ENCODE measurements around the gene SORBS1. TPM values are rescaled to one million over a fixed set of nuclear protein-coding genes. Genes with fewer than 3 reads are reported as not detected.
A peak's percentile ranks its signal among the peaks of the same experiment; 100 is the strongest.

Gene SORBS1
- total and polyA plus RNA-seq, 2 donors (not counting 3 experiments of a cell fraction or from before 2014, with no cell fraction given), result 2.0 to 7.9 TPM

DNA sequence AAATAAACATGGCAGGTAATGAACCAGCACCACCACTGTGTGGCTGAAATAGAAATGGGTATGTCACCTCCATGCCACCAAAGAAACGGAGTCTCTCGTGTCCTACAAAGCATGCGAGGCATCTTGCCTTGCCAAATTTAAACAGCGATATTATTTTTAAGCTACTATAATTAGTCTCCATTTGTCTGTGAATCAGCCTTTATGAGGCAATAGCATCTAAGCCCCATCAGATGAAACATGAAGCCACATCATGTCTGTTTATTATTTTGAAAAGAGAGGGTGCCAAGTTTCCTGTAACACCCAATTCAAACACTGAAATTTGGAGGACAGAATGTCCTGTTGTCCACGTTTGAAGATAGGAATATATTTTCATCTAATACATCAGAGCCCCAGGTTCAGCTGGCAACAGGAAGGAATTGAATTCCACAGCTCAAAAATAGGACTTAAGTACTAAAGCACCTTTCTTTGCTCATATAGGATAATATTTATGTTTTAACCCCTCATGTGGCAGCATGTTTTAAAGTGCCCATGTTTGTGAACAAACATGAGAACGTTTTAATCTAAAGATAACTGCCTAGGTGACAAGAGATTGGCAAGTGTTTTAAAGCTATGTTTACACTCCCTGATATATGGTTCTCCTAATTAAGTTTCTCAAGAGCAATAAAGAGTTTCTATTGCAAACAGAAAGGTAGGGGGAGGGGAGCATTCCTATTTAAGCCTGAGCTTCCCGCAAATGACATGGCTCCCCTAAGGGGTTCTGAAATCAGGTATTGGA, 86.8 kb downstream of the SORBS1 start:
- no peak overlapping the region for H2AFZ ChIP-seq (ENCODE audit: low read depth, low read length)
- CTCF ChIA-PET, result interaction anchor here (0.7 to 1.4 kb wide), 4 partner anchors 19 to 29 kb away, joined by 3 to 7 read pairs (median 3); no protein-coding TSS in a partner anchor
- FAIRE-seq (no peak), DNase-seq (ENCODE audit: low read depth, low spot score) (peak; percentile 33)
- BruUV-seq (replicated peaks), result no TSS peak
- H4K20me1 ChIP-seq (replicated peaks; ENCODE audit: control insufficient read depth, extremely low read depth, insufficient read depth, low read length), result no peaks in the 10 kb centered on the region
- no peaks in the 10 kb centered on the region for H3K36me3 ChIP-seq (ENCODE audit: control insufficient read depth in 2 of 2, extremely low read depth in 1 of 2, insufficient read depth in 2 of 2, low read length in 2 of 2)
- no peaks in the 10 kb centered on the region for H3K9me3 ChIP-seq (replicated peaks; ENCODE audit: control insufficient read depth, insufficient read depth, low read length)
- POLR2A ChIA-PET, result no interaction called here
- intact Hi-C loops (cut with micrococcal nuclease), result no loop called here
- H3K79me2 ChIP-seq (ENCODE audit: control insufficient read depth, insufficient read depth, low read length), result no peaks in the 10 kb centered on the region
- H3K27ac ChIP-seq (ENCODE audit: insufficient read depth, low read depth, low read length), result no peak overlapping the region
- H3K4me2 ChIP-seq (ENCODE audit: insufficient read depth, low read length), result peak overlapping the region; percentile 58
- H3K4me1 ChIP-seq (ENCODE audit: control insufficient read depth, extremely low read depth, insufficient read depth, low read length), result peaks cover 21% of the 10 kb centered on the region
- no peaks in the 10 kb centered on the region for H3K27me3 ChIP-seq (ENCODE audit: control insufficient read depth in 2 of 2, insufficient read depth in 2 of 2, low read length in 2 of 2)
- TF ChIP-seq JUN (IDR thresholded peaks at IDR 0.05; ENCODE audit: borderline replicate concordance, insufficient read depth, insufficient read length, low read depth) (no peak), EZH2 (IDR thresholded peaks at IDR 0.05; ENCODE audit: borderline replicate concordance, low read depth, low read length, severe bottlenecking) (no peak)
- TF ChIP-seq, protein P1, sequence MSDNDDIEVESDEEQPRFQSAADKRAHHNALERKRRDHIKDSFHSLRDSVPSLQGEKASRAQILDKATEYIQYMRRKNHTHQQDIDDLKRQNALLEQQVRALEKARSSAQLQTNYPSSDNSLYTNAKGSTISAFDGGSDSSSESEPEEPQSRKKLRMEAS (IDR thresholded peaks at IDR 0.05; ENCODE audit: insufficient read depth, insufficient read length), result no peak
- no peak overlapping the region for H3K9ac ChIP-seq (replicated peaks; ENCODE audit: extremely low read depth, insufficient read depth, low read length)
- no peak overlapping the region for H3K4me3 ChIP-seq (replicated peaks in 1 of 3; ENCODE audit: insufficient read depth in 1 of 3, low read depth in 1 of 3, low read length in 3 of 3)
- no peaks in the 10 kb centered on the region for H3K9me1 ChIP-seq (replicated peaks; ENCODE audit: control insufficient read depth, extremely low read depth, insufficient read depth, low read length)
- dilution Hi-C loops (cut with MboI; ENCODE audit: extremely low pct_ligation_motif_present, low sequenced_read_pairs), result no loop called here

DNA sequence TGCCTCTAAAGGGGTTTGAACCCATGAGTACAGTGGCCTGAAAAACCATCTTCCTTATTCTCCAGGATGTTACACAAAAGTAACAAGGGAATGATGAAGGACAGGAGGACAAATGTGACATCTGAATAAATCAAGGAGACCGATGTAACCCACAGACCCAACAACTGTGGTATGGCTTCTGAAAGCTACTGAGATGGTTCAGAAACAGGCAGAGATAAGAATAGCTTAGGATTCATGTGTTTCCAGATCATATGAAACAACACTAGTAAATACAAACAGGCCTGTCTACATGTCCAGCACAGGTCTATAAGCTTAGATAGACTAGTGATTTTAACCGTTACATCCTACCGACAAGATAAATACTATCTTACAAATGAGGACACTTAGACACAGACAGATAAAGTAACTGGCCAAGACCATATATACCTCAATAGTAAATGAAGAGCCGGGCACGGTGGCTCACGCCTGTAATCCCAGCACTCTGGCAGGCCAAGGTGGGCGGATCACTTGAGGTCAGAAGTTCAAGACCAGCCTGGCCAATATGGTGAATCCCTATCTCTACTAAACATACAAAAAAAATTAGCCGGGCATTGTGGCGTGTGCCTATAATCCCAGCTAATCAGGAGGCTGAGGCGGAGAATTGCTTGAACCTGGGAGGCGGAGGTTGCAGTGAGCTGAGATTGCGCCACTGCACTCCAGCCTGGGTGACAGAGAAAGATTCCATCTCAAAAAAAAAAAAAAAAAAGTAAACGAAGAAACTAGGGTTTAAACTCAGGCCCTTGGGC, 88.7 kb downstream of the SORBS1 start:
- H3K4me2 ChIP-seq (ENCODE audit: insufficient read depth, low read length), result no peak overlapping the region
- no peak overlapping the region for H3K4me3 ChIP-seq (replicated peaks in 1 of 3; ENCODE audit: insufficient read depth in 1 of 3, low read depth in 1 of 3, low read length in 3 of 3)
- no peaks in the 10 kb centered on the region for H3K9me3 ChIP-seq (replicated peaks; ENCODE audit: control insufficient read depth, insufficient read depth, low read length)
- dilution Hi-C loops (cut with MboI; ENCODE audit: extremely low pct_ligation_motif_present, low sequenced_read_pairs) (no loop called here), intact Hi-C loops (cut with micrococcal nuclease) (no loop called here)
- POLR2A ChIA-PET, result no interaction called here
- no TSS peak for BruUV-seq (replicated peaks)
- DNase-seq (ENCODE audit: low read depth, low spot score), result no peak
- H3K4me1 ChIP-seq (ENCODE audit: control insufficient read depth, extremely low read depth, insufficient read depth, low read length), result peaks cover 14% of the 10 kb centered on the region
- H3K79me2 ChIP-seq (ENCODE audit: control insufficient read depth, insufficient read depth, low read length), result no peaks in the 10 kb centered on the region
- H3K36me3 ChIP-seq (ENCODE audit: control insufficient read depth in 2 of 2, extremely low read depth in 1 of 2, insufficient read depth in 2 of 2, low read length in 2 of 2), result no peaks in the 10 kb centered on the region
- no peak for TF ChIP-seq EZH2 (IDR thresholded peaks at IDR 0.05; ENCODE audit: borderline replicate concordance, low read depth, low read length, severe bottlenecking)
- TF ChIP-seq, protein P2, sequence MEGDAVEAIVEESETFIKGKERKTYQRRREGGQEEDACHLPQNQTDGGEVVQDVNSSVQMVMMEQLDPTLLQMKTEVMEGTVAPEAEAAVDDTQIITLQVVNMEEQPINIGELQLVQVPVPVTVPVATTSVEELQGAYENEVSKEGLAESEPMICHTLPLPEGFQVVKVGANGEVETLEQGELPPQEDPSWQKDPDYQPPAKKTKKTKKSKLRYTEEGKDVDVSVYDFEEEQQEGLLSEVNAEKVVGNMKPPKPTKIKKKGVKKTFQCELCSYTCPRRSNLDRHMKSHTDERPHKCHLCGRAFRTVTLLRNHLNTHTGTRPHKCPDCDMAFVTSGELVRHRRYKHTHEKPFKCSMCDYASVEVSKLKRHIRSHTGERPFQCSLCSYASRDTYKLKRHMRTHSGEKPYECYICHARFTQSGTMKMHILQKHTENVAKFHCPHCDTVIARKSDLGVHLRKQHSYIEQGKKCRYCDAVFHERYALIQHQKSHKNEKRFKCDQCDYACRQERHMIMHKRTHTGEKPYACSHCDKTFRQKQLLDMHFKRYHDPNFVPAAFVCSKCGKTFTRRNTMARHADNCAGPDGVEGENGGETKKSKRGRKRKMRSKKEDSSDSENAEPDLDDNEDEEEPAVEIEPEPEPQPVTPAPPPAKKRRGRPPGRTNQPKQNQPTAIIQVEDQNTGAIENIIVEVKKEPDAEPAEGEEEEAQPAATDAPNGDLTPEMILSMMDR (IDR thresholded peaks at IDR 0.05; ENCODE audit: extremely low read depth in 1 of 2, insufficient read depth in 1 of 2, low read depth in 1 of 2, low read length in 2 of 2), result no peak
- TF ChIP-seq FOS (IDR thresholded peaks at IDR 0.05; ENCODE audit: borderline replicate concordance, insufficient read depth, low read length), result no peak
- TF ChIP-seq MYC (IDR thresholded peaks at IDR 0.05; ENCODE audit: low read depth, low read length), result no peak
- TF ChIP-seq, protein P1 (IDR thresholded peaks at IDR 0.05; ENCODE audit: insufficient read depth, insufficient read length), result no peak
- TF ChIP-seq POLR2AphosphoS5 (IDR thresholded peaks at IDR 0.05; ENCODE audit: insufficient read depth, low read depth, low read length), result no peak
- TF ChIP-seq POLR2A (IDR thresholded peaks at IDR 0.05; ENCODE audit: low read depth, low read length), result no peak
- no peak for TF ChIP-seq GATA2 (IDR thresholded peaks at IDR 0.05; ENCODE audit: insufficient read depth, insufficient read length, low read depth, low read length)
- TF ChIP-seq JUN (IDR thresholded peaks at IDR 0.05; ENCODE audit: borderline replicate concordance, insufficient read depth, insufficient read length, low read depth), result no peak
- CTCF ChIA-PET, result no interaction called here
- no peak overlapping the region for H2AFZ ChIP-seq (ENCODE audit: low read depth, low read length)
- H3K27ac ChIP-seq (ENCODE audit: insufficient read depth, low read depth, low read length), result no peak overlapping the region
- no peak for FAIRE-seq
- H4K20me1 ChIP-seq (replicated peaks; ENCODE audit: control insufficient read depth, extremely low read depth, insufficient read depth, low read length), result no peaks in the 10 kb centered on the region
- H3K9ac ChIP-seq (replicated peaks; ENCODE audit: extremely low read depth, insufficient read depth, low read length), result no peak overlapping the region
- H3K9me1 ChIP-seq (replicated peaks; ENCODE audit: control insufficient read depth, extremely low read depth, insufficient read depth, low read length), result no peaks in the 10 kb centered on the region
- no peaks in the 10 kb centered on the region for H3K27me3 ChIP-seq (ENCODE audit: control insufficient read depth in 2 of 2, insufficient read depth in 2 of 2, low read length in 2 of 2)

Measured in endothelial cell of umbilical vein (primary cell).